Dermis blood vessel endothelial cell (primary cell): Measurements from ENCODE around the gene AK2. TPM values are rescaled to one million over a fixed set of nuclear protein-coding genes. Genes with fewer than 3 reads are reported as not detected.
"Not testable (repeated sequence)": the region's sequence is repeated elsewhere in the genome, so short reads cannot be mapped to it uniquely, and the experiment has no call there.

Experiments used
- DNase-seq: peaks from one replicate; pipeline ENCODE4 v3.0.0; 2010
- total RNA-seq: library from RNA; depleted of rRNA; stranded (reverse); fragments of >200 nt; gene quantifications from 2 replicates; pipeline ENCODE4 v1.2.3, GENCODE V29; 2014

The AK2 gene
- total RNA-seq, 1 donor from 2014 or later: 212 TPM

GRCh38 chr1:33050221-33051076, 13.8 kb upstream of the AK2 start:
- DNase-seq: no peak

DNA sequence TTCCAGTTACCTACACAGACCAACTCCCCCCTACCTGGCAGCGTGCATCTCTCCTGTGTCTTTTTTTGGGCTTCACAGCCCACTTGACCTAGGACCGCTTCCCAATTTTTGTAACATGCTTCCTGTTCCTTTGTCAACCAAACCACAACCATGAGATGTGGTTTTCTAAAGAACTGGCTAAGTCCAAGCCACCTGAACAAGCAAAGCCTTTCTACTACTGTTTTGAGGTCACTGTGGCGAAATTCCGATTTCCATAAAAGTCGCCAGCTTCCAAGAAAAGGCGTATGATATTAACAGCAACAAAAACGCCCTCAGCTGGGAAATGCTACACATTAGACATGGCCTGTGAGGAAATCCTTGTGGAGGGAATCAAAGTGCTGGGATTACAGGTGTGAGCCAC, 12.7 kb upstream of the AK2 start:
- no peak for DNase-seq

DNA sequence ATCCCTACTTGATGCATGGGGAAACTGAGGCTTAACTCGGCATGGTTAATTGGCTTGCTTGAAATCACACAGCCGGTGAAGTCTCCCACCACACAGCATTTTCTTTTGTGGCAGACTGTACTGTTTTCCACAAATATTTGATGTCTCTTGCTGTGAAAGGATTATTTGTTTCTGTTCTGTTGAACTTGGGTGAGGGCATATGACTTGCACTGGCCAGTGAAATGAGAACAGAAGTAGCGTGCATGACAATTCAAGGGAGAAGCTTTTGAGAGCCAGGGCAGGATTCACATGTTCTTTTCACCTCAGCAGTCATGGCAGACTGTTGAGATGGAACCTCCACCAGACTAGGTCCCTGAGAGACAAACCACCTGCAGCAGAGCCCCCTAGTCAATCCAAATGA, 11.7 kb upstream of the AK2 start:
- DNase-seq: no peak

GRCh38 chr1:33047839-33048305, 11.2 kb upstream of the AK2 start:
- DNase-seq: no peak

- no peak for DNase-seq
Measured at GRCh38 chr1:33047290-33047689, 10.6 kb upstream of the AK2 start.

GRCh38 chr1:33046234-33046633, 9.6 kb upstream of the AK2 start:
- DNase-seq: not testable (repeated sequence)

- DNase-seq: no peak
Measured at GRCh38 chr1:33045814-33046213, 9.1 kb upstream of the AK2 start.

- DNase-seq: peak; percentile 17
Measured at GRCh38 chr1:33045246-33045645, 8.6 kb upstream of the AK2 start.

DNA sequence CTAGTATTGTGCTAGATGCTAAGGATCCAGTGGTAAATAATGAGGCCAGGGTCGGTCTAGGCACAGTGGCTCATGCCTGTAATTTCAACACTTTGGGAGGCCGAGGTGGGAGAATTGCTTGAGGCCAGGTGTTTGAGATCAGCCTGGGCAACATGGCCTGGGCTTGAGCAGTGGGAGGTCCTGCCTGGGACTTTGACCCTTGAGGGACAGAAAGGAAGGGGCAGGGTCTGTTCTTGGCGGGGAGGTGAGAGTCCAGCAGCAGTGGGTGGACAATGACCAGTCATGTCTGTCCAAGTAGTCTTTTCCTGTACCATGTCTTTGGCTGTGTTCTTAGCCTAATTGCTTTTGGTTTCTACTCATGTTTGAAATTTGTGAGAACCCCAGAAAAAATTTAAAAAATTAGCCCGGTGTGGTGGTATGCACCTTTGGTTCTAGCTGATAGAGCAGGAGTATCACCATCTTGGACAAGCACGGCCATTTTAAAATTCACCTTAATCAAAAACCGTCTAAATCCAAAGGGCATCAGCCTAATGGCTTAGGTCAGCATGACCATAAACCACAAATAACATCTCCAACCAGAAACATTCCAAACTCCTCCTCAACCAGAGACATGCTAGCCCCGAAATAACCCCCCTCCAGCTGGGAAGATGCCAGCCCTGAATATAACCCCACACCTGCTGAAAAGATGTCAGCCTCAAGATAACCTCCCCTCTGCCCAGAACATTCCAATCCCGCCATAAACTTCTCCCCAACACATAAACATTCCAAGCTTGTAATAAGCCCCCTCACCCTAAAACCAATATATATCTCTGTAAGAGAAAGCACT, 6.8 kb upstream of the AK2 start:
- DNase-seq: no peak

- DNase-seq: no peak
Measured at GRCh38 chr1:33042831-33043230, 6.1 kb upstream of the AK2 start.

DNA sequence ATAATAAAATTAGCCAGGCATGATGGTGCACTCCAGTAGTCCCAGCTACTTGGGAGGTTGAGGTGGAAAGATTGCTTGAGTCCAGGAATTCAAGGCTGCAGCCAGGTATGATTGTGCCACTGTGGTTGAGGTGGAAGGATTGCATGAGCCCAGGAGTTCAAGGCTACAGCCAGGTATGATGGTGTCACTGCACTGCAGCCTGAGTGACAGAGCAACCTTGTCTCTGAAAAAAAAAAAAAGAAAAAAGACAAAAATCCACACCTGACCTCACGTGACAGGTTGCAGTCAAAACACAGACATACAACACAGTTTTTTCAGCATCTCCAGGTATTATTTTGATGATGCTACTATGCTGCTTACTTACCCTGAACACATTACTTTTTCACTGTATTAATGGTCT, 4.3 kb upstream of the AK2 start:
- no peak for DNase-seq

- no peak for DNase-seq
Measured at GRCh38 chr1:33039840-33040239, 3.2 kb upstream of the AK2 start.

DNA sequence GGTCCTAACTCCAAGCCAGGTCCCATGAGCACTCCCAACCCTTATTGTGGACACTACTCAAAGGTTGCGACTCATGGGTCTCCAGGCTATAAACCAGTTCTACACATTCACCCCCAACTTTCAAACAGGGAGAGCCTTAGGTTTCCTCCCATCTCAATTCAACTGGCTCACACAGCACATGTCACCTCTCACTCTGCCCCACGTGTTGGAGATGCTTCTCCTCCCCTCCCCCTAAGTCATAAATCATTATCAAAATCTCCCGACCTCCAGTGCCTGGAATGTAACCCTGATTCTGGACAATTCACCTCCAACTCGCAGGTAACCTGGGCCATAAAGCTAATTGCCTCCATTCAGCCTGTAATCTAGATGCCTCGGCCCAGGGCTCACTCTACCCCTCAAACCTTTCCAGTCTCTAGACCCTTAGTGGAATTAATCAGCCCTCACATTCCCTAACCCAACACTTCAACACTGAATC, 595 bp downstream of the AK2 start:
- peak; percentile 29 for DNase-seq

- no peak for DNase-seq
Measured at GRCh38 chr1:33032126-33032869, 4.4 kb downstream of the AK2 start.

DNA sequence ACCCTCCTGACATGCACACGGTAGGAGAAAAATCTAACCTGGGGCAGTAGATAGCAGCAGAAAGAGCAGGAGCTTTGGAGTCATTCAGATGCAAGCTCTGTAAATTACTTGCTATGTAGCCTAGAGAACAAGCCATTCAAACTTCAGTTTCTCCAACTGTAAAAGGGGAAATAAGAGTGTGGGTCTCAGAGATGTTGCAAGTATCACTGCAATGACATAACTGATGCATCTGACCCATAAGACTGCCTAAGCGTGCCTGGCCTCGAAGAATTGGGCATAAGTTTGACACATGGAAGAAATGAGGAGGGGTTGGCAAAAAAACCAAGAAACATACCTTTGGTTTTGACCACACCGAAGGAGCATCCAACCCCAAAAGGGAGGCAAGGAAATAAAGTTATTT, 5.2 kb downstream of the AK2 start:
- no peak for DNase-seq

DNA sequence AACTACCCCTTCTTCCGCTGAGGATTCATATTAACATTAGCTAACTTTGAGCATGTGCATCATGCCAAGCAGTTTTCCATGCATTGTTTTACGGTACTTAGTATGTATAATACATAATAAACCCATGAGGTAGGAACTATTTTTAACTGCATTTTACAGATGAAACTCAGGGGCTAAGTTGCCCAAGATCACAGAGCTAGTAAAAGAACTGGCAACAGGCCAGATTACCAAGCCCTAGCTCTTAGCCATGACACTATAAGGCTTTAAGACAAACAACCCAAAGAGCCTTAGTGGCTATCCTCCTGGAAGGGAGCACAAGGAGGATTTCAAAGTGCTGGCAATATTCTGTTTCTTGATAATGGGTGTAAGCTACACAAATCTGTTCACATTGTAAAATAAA, 6.1 kb downstream of the AK2 start:
- no peak for DNase-seq

DNA sequence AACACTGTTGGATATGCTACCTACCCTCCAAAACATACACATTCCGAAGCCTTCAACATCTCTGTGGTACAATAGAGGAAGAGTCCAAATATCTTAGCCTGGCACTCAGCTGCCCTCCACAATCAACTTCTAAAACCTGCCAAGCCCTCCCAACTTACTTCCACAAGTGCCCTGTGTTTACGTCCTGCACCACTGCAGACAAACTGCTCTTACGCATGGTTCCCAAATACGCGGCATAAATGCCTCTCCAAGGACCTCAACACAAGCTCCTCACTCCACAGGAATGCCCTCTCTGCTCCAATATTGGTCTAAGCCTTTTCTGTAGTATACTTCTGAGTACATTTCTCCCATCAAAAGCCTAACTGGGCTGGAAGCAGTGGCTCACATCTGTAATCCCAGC, 6.8 kb downstream of the AK2 start:
- no peak for DNase-seq

DNA sequence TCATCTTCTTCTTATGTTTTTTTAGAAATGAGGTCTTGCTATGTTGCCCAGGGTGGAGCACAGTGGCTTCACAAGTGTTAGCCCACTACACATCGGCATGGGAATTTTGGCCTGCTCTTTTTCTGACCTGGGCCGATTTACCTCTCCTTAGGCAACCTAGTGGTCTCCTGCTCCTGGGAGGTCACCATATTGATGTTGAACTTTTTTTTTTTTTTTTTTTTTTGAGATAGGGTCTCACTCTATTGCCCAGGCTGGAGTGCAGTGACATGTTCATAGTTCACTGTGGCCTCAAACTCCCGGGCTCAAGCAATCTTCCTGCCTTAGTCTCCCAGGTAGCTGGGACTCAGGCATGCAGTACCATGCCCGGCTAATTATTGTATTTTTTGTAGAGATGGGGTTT, 7.5 kb downstream of the AK2 start:
- DNase-seq: no peak

GRCh38 chr1:33025761-33026160, 10.9 kb downstream of the AK2 start:
- no peak for DNase-seq

DNA sequence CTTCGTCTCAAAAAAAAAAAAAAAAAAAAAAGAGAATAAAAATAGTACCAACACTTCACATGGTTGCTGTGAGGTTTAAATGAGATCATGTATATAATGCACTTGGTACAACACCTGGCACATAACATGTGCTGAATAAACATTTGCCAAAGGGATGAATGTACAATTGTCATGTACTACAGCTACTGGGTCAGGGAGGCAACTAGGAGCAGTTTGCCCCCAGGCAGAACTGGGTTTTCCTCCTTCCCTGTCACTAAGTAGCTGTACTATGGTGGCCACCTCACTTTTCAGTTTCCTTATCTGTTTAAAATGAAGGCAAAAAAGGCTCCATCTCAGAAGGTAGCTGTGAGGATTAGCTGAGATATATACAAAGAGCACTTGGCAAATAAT, 11.5 kb downstream of the AK2 start:
- no peak for DNase-seq

DNA sequence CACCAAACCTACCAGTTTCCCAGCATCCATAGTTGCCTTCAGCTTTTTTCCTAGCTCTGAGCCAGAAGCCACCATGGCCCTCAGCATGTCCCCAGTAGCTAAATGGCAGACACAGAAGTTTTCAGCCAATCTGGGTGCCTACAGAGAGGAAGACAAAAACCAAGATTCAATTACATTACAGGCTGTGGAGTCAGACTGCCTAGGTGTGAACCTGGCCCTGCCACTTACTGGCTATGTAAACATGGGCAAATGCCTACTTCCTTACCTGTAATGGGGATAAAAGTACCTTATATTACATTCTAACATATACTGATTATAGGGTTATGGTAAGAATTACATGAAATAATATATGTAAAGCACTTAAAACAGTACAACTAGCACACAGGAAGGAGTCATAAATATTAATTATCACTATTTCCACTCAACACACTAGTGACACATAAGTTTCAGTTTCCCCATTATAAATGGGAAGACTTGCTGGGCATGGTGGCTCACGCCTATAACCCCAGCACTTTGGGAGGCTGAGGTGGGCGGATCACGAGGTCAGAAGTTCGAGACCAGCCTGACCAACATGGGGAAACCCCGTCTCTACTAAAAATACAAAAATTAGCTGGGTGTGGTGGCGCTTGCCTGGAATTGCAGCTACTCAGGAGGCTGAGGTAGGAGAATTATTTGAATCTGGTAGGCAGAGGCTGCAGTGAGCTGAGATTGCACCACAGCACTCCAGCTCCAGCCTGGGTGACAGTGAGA, 12.1 kb downstream of the AK2 start:
- DNase-seq: not testable (repeated sequence)

DNA sequence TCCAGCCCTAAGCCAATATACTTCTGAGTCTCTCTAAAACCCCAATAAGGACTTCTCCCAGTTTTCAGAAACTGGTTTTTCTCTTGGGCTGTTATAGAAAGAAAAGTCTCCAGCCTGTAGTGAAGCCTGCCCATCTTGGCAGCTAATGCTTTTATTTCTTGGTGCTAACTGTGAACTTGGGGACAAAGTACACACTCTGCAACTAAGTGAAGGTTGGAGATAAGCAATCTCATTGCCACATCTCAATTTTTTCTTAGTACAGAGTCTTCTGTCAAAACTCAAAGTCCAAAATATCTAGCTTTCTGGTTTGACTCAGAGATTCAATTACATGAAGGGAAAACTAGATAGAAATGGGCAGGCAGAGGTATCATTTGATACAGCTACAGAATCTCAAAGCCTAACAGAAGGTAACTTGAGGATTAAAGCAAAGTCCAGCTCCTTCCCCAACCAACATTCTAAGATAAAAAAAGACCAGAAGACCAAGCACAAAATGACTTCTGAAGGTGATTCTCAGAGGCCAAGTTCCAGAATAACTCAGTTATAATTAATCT, 14.0 kb downstream of the AK2 start:
- no peak for DNase-seq
